ENCODE measurements around the gene GPC6.

DNA sequence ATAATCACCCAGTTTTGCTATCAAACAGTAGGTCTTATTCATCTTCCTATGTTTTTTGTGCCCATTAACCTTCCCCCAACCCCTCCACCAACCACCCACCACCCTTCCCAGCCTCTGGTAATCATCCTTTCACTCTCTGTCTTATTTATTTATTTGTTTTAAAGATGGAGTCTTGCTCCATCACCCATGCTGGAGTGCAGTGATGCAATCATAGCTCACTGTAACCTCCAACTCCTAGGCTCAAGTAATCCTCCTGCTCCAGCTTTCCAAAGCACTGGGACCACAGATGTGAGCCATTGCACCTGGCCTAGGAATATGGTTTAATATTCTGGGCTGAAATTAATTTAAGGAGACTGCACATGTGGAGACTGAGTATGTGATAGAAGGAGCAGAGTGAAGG is 527.0 kb downstream of the GPC6 start:
- TF ChIP-seq, protein P1, sequence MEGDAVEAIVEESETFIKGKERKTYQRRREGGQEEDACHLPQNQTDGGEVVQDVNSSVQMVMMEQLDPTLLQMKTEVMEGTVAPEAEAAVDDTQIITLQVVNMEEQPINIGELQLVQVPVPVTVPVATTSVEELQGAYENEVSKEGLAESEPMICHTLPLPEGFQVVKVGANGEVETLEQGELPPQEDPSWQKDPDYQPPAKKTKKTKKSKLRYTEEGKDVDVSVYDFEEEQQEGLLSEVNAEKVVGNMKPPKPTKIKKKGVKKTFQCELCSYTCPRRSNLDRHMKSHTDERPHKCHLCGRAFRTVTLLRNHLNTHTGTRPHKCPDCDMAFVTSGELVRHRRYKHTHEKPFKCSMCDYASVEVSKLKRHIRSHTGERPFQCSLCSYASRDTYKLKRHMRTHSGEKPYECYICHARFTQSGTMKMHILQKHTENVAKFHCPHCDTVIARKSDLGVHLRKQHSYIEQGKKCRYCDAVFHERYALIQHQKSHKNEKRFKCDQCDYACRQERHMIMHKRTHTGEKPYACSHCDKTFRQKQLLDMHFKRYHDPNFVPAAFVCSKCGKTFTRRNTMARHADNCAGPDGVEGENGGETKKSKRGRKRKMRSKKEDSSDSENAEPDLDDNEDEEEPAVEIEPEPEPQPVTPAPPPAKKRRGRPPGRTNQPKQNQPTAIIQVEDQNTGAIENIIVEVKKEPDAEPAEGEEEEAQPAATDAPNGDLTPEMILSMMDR (conservative IDR thresholded peaks at IDR 0.05; ENCODE audit: low read length): no peak
- no peak for TF ChIP-seq EZH2phosphoT487 (IDR thresholded peaks at IDR 0.05; ENCODE audit: borderline replicate concordance)
